Hepatocyte (in vitro differentiated cells): ENCODE measurements around the gene PLEKHA8. TPM values are rescaled to one million over a fixed set of nuclear protein-coding genes. Genes with fewer than 3 reads are reported as not detected.

ENCODE experiments used
- DNase-seq: peaks from one replicate; pipeline ENCODE4 v3.0.0-alpha.2; 2016; ENCODE audit warnings: low spot score
- H2AFZ ChIP-seq: fragments of 200-600 bp; sonication (generic); 2 replicates; pipeline ENCODE4 v1.6.0; 2016; ENCODE audit warnings: antibody characterized with exemption, mild to moderate bottlenecking
- H3K27ac ChIP-seq: fragments of 200-600 bp; sonication (generic); 2 replicates; pipeline ENCODE4 v1.5.1; 2016; ENCODE audit warnings: mild to moderate bottlenecking
- H3K27me3 ChIP-seq: fragments of 200-600 bp; sonication (generic); 2 replicates; pipeline ENCODE4 v1.6.1; 2016
- H3K36me3 ChIP-seq: fragments of 200-600 bp; sonication (generic); replicated peaks from 2 replicates; pipeline ENCODE4 v1.5.1; 2016; ENCODE audit warnings: low read depth; ENCODE audit not compliant: insufficient read depth
- H3K4me1 ChIP-seq: fragments of 200-600 bp; sonication (generic); 2 replicates; pipeline ENCODE4 v1.5.1; 2016; ENCODE audit warnings: mild to moderate bottlenecking, moderate library complexity; ENCODE audit not compliant: insufficient read depth
- H3K4me2 ChIP-seq: fragments of 200-600 bp; sonication (generic); 2 replicates; pipeline ENCODE4 v1.6.0; 2016
- H3K4me3 ChIP-seq: fragments of 200-600 bp; sonication (generic); 2 replicates; pipeline ENCODE4 v1.5.1; 2016; ENCODE audit warnings: mild to moderate bottlenecking
- H3K79me2 ChIP-seq: fragments of 200-600 bp; sonication (generic); 2 replicates; pipeline ENCODE4 v1.6.0; 2017; ENCODE audit warnings: mild to moderate bottlenecking
- H3K9me2 ChIP-seq: fragments of 200-600 bp; sonication (generic); replicated peaks from 2 replicates; pipeline ENCODE4 v1.6.0; 2017; ENCODE audit warnings: mild to moderate bottlenecking; ENCODE audit not compliant: insufficient read depth
- H3K9me3 ChIP-seq: fragments of 200-600 bp; sonication (generic); 2 replicates; pipeline ENCODE4 v1.5.1; 2016; ENCODE audit warnings: low read depth, mild to moderate bottlenecking
- H4K20me1 ChIP-seq: fragments of 200-600 bp; sonication (generic); 2 replicates; pipeline ENCODE4 v1.6.0; 2016; ENCODE audit warnings: mild to moderate bottlenecking; ENCODE audit not compliant: insufficient read depth, poor library complexity, severe bottlenecking
- CTCF ChIP-seq: fragments of 200-600 bp; sonication (generic); IDR thresholded peaks from 2 replicates; pipeline ENCODE4 v1.5.1; 2016; ENCODE audit warnings: antibody characterized with exemption, mild to moderate bottlenecking; ENCODE audit not compliant: poor library complexity
- EZH2 ChIP-seq: fragments of 200-600 bp; sonication (generic); IDR thresholded peaks from 2 replicates; pipeline ENCODE4 v1.6.1; 2016; ENCODE audit warnings: antibody characterized with exemption, mild to moderate bottlenecking, borderline replicate concordance
- EZH2phosphoT487 ChIP-seq: fragments of 200-600 bp; sonication (generic); IDR thresholded peaks from one replicate; pipeline ENCODE4 v1.6.1; 2018; ENCODE audit warnings: antibody characterized with exemption, mild to moderate bottlenecking, low read depth, moderate library complexity; ENCODE audit not compliant: unreplicated experiment, severe bottlenecking
- WGBS: methylation state at CpG from one replicate; pipeline ENCODE4 v1.1.6; 2016; ENCODE audit warnings: low lambda C conversion rate; ENCODE audit errors: missing lambda C conversion rate; 5-methylcytosine and 5-hydroxymethylcytosine counted together
- polyA plus RNA-seq: library from polyadenylated mRNA; unstranded; fragments of >200 nt; fragmentation: Nextera tagmentation; extraction: Ambion mirVana; gene quantifications from 2 replicates; pipeline ENCODE4 v1.2.1, GENCODE V29; 2016
- total RNA-seq: library from RNA; depleted of rRNA; stranded (reverse); fragments of >200 nt; gene quantifications from 2 replicates; pipeline ENCODE4 v1.2.3, GENCODE V29; 2014

Gene PLEKHA8
- total and polyA plus RNA-seq, 2 experiments from 2014 or later: 8.7 to 17.9 TPM

GRCh38 chr7:30019387-30019786 is 8.8 kb upstream of the PLEKHA8 start:
- WGBS: 93% methylated on average over 1 of the region's 1 CpG
- H3K9me3 ChIP-seq: no peaks in the 10 kb centered on the region

GRCh38 chr7:30019960-30020359 is 8.3 kb upstream of the PLEKHA8 start:
- Histone ChIP-seq H4K20me1 (no peaks in the 10 kb centered on the region), H3K9me2 (no peaks in the 10 kb centered on the region), H3K4me3 (no peak overlapping the region), H3K4me1 (peaks cover 5% of the 10 kb centered on the region), H2AFZ (no peak overlapping the region), H3K9me3 (no peaks in the 10 kb centered on the region), H3K27me3 (no peaks in the 10 kb centered on the region), H3K27ac (no peak overlapping the region), H3K36me3 (no peaks in the 10 kb centered on the region), H3K79me2 (peaks cover 29% of the 10 kb centered on the region), H3K4me2 (no peak overlapping the region)
- 95% methylated on average over 1 of the region's 1 CpG for WGBS
- DNase-seq: no peak
- TF ChIP-seq EZH2 (no peak), EZH2phosphoT487 (no peak), CTCF (no peak)

More at GRCh38 chr7:30019387-30019786, 8.8 kb upstream of the PLEKHA8 start:
- Histone ChIP-seq H3K4me2 (no peak overlapping the region), H3K27ac (no peak overlapping the region), H3K9me2 (no peaks in the 10 kb centered on the region), H3K27me3 (no peaks in the 10 kb centered on the region), H4K20me1 (no peaks in the 10 kb centered on the region), H3K4me1 (no peaks in the 10 kb centered on the region), H3K36me3 (no peaks in the 10 kb centered on the region), H3K79me2 (peaks cover 23% of the 10 kb centered on the region), H3K4me3 (no peak overlapping the region), H2AFZ (no peak overlapping the region)
- no peak for DNase-seq
- TF ChIP-seq EZH2phosphoT487 (no peak), EZH2 (no peak), CTCF (peak; percentile 22)

- no peak overlapping the region for H2AFZ ChIP-seq
- no peaks in the 10 kb centered on the region for H3K27me3 ChIP-seq
- no peaks in the 10 kb centered on the region for H3K9me2 ChIP-seq
- H3K4me2 ChIP-seq: no peak overlapping the region
- no peak for TF ChIP-seq EZH2
- no peak for TF ChIP-seq EZH2phosphoT487
- TF ChIP-seq CTCF: no peak
- no peaks in the 10 kb centered on the region for H3K9me3 ChIP-seq
- no peak overlapping the region for H3K4me3 ChIP-seq
- 82% methylated on average over 1 of the region's 1 CpG for WGBS
- H3K79me2 ChIP-seq: peaks cover 35% of the 10 kb centered on the region
- no peak overlapping the region for H3K27ac ChIP-seq
- H4K20me1 ChIP-seq: no peaks in the 10 kb centered on the region
- no peak for DNase-seq
- peaks cover 10% of the 10 kb centered on the region for H3K4me1 ChIP-seq
- H3K36me3 ChIP-seq: no peaks in the 10 kb centered on the region
Measured at GRCh38 chr7:30020535-30020934, 7.7 kb upstream of the PLEKHA8 start.

- peaks cover 10% of the 10 kb centered on the region for H3K4me1 ChIP-seq
- no peak overlapping the region for H3K4me3 ChIP-seq
- no peaks in the 10 kb centered on the region for H4K20me1 ChIP-seq
- no peak overlapping the region for H2AFZ ChIP-seq
- no peak for DNase-seq
- no peaks in the 10 kb centered on the region for H3K27me3 ChIP-seq
- H3K4me2 ChIP-seq: peak overlapping the region; percentile 20
- no peak for TF ChIP-seq EZH2
- no peak for TF ChIP-seq CTCF
- H3K79me2 ChIP-seq: peaks cover 41% of the 10 kb centered on the region
- no peaks in the 10 kb centered on the region for H3K9me2 ChIP-seq
- H3K9me3 ChIP-seq: no peaks in the 10 kb centered on the region
- no peak overlapping the region for H3K27ac ChIP-seq
- H3K36me3 ChIP-seq: no peaks in the 10 kb centered on the region
Measured at GRCh38 chr7:30022991-30023390, 5.2 kb upstream of the PLEKHA8 start.
